Gastroesophageal sphincter (tissue), 4 donors: ENCODE results near the gene VEPH1. TPM values are rescaled to one million over a fixed set of nuclear protein-coding genes. Genes with fewer than 3 reads are reported as not detected.

Source experiments
- ATAC-seq: fragments of 150-250 bp; one replicate; pipeline ENCODE4 v1.9.1; 2016; ENCODE audit warnings: mild to moderate bottlenecking, moderate library complexity
- H3K27ac ChIP-seq, 4 donors: fragments of 200-600 bp; sonication (generic) in 3 of 4; 1 replicate in 3 of 4; 2 replicates in 1 of 4; pipeline ENCODE4 v1.5.1; 2016 to 2019
- H3K27me3 ChIP-seq: fragments of 200-600 bp; sonication (generic); one replicate; pipeline ENCODE4 v1.5.1; 2019
- H3K36me3 ChIP-seq, 2 donors: fragments of 200-600 bp; sonication (generic); one replicate each; pipeline ENCODE4 v1.5.1; 2019; ENCODE audit warnings: control low read depth in 1 of 2
- H3K4me1 ChIP-seq, 3 donors: fragments of 200-600 bp; sonication (generic); 1 replicate in 2 of 3; 2 replicates in 1 of 3; pipeline ENCODE4 v1.5.1; 2016 to 2019; ENCODE audit warnings: control low read depth in 2 of 3
- H3K4me3 ChIP-seq, 2 donors: fragments of 200-600 bp; sonication (generic); one replicate each; pipeline ENCODE4 v1.5.1; 2019; ENCODE audit warnings: mild to moderate bottlenecking in 1 of 2, moderate library complexity in 1 of 2
- H3K9me3 ChIP-seq, 3 donors: fragments of 200-600 bp; sonication (generic); one replicate each; pipeline ENCODE4 v1.5.1; 2017 to 2019; ENCODE audit warnings: control low read depth in 2 of 3
- EP300 ChIP-seq: sonication (generic); formaldehyde crosslinking; IDR thresholded peaks from one replicate; pipeline ENCODE4 v1.6.1; 2017; ENCODE audit warnings: antibody characterized with exemption, mild to moderate bottlenecking
- POLR2A ChIP-seq, 2 donors: fragments of 450-650 bp; IDR thresholded peaks; one replicate each; pipeline ENCODE4 v1.6.1; 2017; ENCODE audit warnings: antibody characterized with exemption in 2 of 2, mild to moderate bottlenecking in 2 of 2, moderate library complexity in 1 of 2
- POLR2AphosphoS5 ChIP-seq: sonication (generic); formaldehyde crosslinking; IDR thresholded peaks from one replicate; pipeline ENCODE4 v1.6.1; 2017; ENCODE audit warnings: antibody characterized with exemption
- WGBS, 2 donors: methylation state at CpG; one replicate each; pipeline ENCODE4 v1.1.5; 2018; ENCODE audit warnings: low coverage in 1 of 2; 5-methylcytosine and 5-hydroxymethylcytosine counted together
- total RNA-seq, 4 donors: library from RNA; depleted of rRNA; stranded (reverse); fragments of >200 nt; gene quantifications; one replicate each; pipeline ENCODE4 v1.1.0, GENCODE V29; 2016
- TF ChIP-seq, protein P1 (sequence below), 4 experiments: fragments of 200-600 bp in 2 of 4; fragments of 450-650 bp in 2 of 4; sonication (generic) in 1 of 4; IDR thresholded peaks; one replicate each; pipeline ENCODE4 v1.5.1; 2017 to 2019; ENCODE audit warnings: antibody characterized with exemption in 4 of 4, mild to moderate bottlenecking in 2 of 4, moderate library complexity in 2 of 4

The VEPH1 gene
- total RNA-seq, 4 donors from 2014 or later = 0.62 to 2.3 (median 1.7) TPM

DNA sequence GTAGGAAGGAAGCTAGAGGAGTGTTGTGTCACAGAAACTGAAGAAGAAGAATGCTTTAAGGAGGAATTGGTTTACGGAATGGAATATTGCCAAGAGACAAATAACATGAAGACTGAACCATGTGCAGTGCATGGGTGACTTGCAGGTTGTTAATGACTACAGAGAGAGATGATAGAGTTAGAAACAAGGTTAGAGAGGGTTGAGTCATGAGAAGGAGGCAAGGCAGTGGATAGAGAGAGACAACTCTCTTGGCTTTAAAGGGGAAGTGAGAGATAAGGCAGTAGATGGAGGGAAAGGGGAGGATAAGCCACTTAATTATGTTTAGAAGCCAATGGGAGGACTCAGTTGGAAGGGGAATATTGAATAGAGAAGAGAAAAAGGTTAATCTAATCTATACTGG lies 224.0 kb downstream of the VEPH1 start:
- Histone ChIP-seq H3K4me1 (peaks cover 0 to 4% (median 3%) of the 10 kb centered on the region in 3 donors), H3K4me3 (no peak overlapping the region), H3K27me3 (no peaks in the 10 kb centered on the region), H3K36me3 (no peaks in the 10 kb centered on the region), H3K27ac (no peak overlapping the region), H3K9me3 (no peaks in the 10 kb centered on the region)
- WGBS, 2 donors = 94 to 100% methylated on average over 1 of the region's 1 CpG
- TF ChIP-seq POLR2AphosphoS5 = no peak
- TF ChIP-seq EP300 = no peak
- TF ChIP-seq, protein P1, sequence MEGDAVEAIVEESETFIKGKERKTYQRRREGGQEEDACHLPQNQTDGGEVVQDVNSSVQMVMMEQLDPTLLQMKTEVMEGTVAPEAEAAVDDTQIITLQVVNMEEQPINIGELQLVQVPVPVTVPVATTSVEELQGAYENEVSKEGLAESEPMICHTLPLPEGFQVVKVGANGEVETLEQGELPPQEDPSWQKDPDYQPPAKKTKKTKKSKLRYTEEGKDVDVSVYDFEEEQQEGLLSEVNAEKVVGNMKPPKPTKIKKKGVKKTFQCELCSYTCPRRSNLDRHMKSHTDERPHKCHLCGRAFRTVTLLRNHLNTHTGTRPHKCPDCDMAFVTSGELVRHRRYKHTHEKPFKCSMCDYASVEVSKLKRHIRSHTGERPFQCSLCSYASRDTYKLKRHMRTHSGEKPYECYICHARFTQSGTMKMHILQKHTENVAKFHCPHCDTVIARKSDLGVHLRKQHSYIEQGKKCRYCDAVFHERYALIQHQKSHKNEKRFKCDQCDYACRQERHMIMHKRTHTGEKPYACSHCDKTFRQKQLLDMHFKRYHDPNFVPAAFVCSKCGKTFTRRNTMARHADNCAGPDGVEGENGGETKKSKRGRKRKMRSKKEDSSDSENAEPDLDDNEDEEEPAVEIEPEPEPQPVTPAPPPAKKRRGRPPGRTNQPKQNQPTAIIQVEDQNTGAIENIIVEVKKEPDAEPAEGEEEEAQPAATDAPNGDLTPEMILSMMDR (IDR thresholded peaks at IDR 0.05) = no peak
- no peak for TF ChIP-seq POLR2A (IDR thresholded peaks at IDR 0.05)
- no peak for ATAC-seq

DNA sequence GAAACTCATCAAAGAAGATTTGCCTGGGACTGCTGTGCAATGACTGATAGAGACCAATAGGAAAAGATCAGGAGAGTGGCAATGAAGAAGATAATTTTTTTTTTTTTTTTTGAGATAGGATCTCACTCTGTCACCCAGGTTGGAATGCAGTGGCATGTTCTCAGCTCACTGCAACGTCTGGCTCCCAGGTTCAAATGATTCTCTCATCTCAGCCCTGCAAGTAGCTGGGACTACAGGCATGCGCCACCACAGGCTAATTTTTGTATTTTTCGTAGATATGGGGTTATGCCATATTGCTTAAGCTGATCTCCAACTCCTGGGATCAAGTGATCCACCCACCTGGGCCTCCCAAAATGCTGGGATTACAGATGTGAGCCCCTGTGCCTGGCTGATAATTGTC lies 226.4 kb downstream of the VEPH1 start:
- H3K4me1 ChIP-seq = peaks cover 0 to under 1% (median 0%) of the 10 kb centered on the region in 3 donors
- WGBS, 2 donors = 79 to 83% methylated on average over 3 of the region's 3 CpGs
- H3K4me3 ChIP-seq = no peak overlapping the region
- H3K27me3 ChIP-seq = no peaks in the 10 kb centered on the region
- ATAC-seq = no peak
- no peaks in the 10 kb centered on the region for H3K36me3 ChIP-seq
- no peaks in the 10 kb centered on the region for H3K9me3 ChIP-seq
- TF ChIP-seq POLR2A (IDR thresholded peaks at IDR 0.05) (no peak), POLR2AphosphoS5 (no peak), EP300 (no peak)
- TF ChIP-seq, protein P1 (IDR thresholded peaks at IDR 0.05) = no peak
- no peak overlapping the region for H3K27ac ChIP-seq

DNA sequence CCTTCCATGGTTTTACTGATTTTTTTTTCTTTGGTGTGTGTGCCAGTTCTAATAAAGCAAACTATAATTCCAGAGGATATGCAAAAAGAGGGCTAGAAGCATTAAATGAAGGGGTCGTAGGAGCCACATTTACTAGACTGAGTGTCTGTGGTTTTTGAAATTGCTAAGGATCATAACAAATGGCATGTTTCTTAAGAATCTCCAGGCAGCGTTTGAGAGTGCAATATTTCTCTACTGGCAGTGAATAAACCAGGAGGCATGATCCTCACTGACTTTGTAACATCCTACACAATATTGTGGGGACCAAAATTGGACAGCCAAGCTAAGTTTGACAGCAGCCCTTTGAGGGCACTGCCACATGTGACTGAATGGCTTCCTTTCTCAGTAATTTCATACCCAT lies 227.4 kb downstream of the VEPH1 start:
- no peak overlapping the region for H3K4me3 ChIP-seq
- no peaks in the 10 kb centered on the region for H3K4me1 ChIP-seq
- no peaks in the 10 kb centered on the region for H3K36me3 ChIP-seq
- WGBS, 2 donors = 71 to 80% methylated on average over 2 of the region's 2 CpGs
- no peaks in the 10 kb centered on the region for H3K9me3 ChIP-seq
- TF ChIP-seq POLR2A (IDR thresholded peaks at IDR 0.05) = no peak
- TF ChIP-seq, protein P1 (IDR thresholded peaks at IDR 0.05) = no peak
- no peak for TF ChIP-seq POLR2AphosphoS5
- no peak for TF ChIP-seq EP300
- no peaks in the 10 kb centered on the region for H3K27me3 ChIP-seq
- ATAC-seq = no peak
- no peak overlapping the region for H3K27ac ChIP-seq

DNA sequence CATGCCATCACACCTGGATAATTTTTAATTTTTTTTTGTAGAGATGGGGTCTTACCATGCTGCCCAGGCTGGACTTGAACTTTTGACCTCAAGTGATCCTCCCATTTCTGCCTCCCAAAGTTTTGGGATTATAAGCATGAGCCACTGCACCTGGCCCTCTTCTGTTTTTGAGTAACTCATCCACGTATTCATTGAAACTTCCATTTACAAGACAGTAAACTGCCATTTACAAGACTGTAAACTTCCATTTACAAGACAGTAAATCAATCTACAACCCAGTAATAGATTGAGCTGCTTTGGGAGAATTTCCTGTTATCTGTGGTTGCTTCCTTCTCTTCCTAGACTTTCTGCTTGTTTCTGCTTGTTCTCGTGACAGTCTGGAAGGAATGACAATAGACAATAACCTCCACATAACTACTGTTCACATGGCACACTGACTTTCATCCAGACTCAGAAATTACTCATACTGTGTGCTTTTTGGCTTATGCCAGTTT lies 228.5 kb downstream of the VEPH1 start:
- no peak for ATAC-seq
- no peaks in the 10 kb centered on the region for H3K36me3 ChIP-seq
- no peak overlapping the region for H3K27ac ChIP-seq
- H3K4me1 ChIP-seq = no peaks in the 10 kb centered on the region
- H3K9me3 ChIP-seq = no peaks in the 10 kb centered on the region
- WGBS, 2 donors = 63 to 67% methylated on average over 2 of the region's 2 CpGs
- H3K27me3 ChIP-seq = no peaks in the 10 kb centered on the region
- TF ChIP-seq, protein P1 (IDR thresholded peaks at IDR 0.05) = no peak
- TF ChIP-seq POLR2A (IDR thresholded peaks at IDR 0.05) (no peak), POLR2AphosphoS5 (no peak), EP300 (no peak)
- no peak overlapping the region for H3K4me3 ChIP-seq

DNA sequence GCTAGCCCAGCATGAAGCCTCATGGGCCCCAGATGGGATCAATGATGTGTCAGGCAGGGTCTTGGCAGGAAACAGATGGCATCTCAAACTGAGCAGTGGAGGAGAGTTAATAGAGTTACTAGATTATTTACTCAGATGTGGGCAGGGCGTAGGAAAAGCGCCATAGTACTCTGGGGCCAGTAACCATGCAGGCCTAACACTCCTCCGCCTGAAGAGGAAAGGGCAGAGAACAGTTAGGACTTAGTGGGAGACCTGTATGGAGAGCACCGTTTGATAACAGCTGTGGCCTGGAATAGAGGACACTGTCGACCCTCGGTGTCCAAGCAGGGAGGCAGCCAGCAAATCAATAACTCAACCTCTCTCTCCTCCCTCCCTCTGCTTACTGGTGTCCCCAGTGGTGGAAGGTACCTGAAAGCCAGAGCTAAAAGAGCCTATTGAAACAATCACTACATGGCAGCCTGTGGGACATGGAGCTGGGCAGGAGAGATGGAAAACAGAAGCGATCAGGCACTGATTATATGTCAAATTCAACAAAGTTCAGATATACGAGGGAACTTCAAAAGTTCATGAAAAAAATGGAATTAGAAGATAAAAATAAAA lies 231.8 kb downstream of the VEPH1 start:
- no peak for TF ChIP-seq EP300
- no peak for TF ChIP-seq POLR2AphosphoS5
- TF ChIP-seq POLR2A (IDR thresholded peaks at IDR 0.05) = no peak
- TF ChIP-seq, protein P1 (IDR thresholded peaks at IDR 0.05) = no peak
- no peaks in the 10 kb centered on the region for H3K4me1 ChIP-seq
- 89 to 90% methylated on average over 8 of the region's 8 CpGs for WGBS, 2 donors
- no peaks in the 10 kb centered on the region for H3K36me3 ChIP-seq
- H3K9me3 ChIP-seq = no peaks in the 10 kb centered on the region
- no peak overlapping the region for H3K27ac ChIP-seq
- no peak for ATAC-seq
- H3K27me3 ChIP-seq = no peaks in the 10 kb centered on the region
- no peak overlapping the region for H3K4me3 ChIP-seq
